ENCODE measurements around the gene IWS1. TPM values are rescaled to one million over a fixed set of nuclear protein-coding genes. Genes with fewer than 3 reads are reported as not detected.

IWS1 gene
- total and polyA plus RNA-seq, 9 of the 15 experiments (the other 6 are each of a cell fraction or from before 2014, with no cell fraction given): 20.8 to 67.2 (median 46.6) TPM

DNA sequence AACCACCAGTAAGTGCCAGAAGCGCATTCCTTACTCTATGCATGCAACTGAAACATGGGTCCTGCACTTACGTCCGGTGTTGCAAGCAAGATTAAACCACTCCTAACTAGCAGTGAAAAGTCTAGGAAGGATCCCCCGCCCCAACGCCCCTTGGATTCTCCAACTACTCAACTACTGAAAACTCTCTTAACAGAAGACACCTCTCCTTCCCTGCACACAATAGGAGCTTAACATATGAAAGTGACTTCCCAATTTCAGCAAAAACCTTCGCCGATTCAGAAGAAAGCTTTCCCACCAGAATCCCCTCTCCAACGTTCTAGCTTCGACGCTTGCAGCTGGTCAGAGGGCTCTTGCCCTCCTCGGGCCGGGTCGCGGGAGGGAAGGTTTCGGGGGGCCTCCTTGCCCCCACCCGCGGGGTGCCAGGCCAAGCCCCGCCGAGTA lies 578 bp downstream of the IWS1 start:
- POLR2A ChIA-PET: interaction anchor here (0.7 to 2.0 kb wide), 9 partner anchors 12 to 136 kb away, joined by 3 to 30 read pairs (median 4); no protein-coding TSS in a partner anchor
- peaks cover 7 to 9% of the 10 kb centered on the region in 2 experiments; a peak in 4 of 5 replicates for H3K4me1 ChIP-seq (replicated peaks in 1 of 2; ENCODE audit: control insufficient read depth in 2 of 2, insufficient read depth in 2 of 2, low read length in 2 of 2)
- FAIRE-seq: no peak
- H3K9me1 ChIP-seq (ENCODE audit: control insufficient read depth, insufficient read depth, low read length): no peaks in the 10 kb centered on the region
- intact Hi-C loops (cut with micrococcal nuclease): no loop called here
- peak; percentile 37 for ATAC-seq
- in situ Hi-C loops (cut with MboI): no loop called here
- H3K27ac ChIP-seq (ENCODE audit: extremely low read depth, low read depth, low read length): peak overlapping the region; percentile 85
- H3K36me3 ChIP-seq (ENCODE audit: control insufficient read depth, insufficient read depth, low read length): peaks cover 30% of the 10 kb centered on the region; the same call in 2 of the 3 replicates
- BruUV-seq (replicated peaks): TSS peak; percentile 58
- peak overlapping the region; percentile 94 to 98 for H3K9ac ChIP-seq (ENCODE audit: insufficient read depth in 1 of 2, low read depth in 2 of 2, low read length in 2 of 2)
- peak overlapping the region; percentile 93 for H2AFZ ChIP-seq (ENCODE audit: low read depth, low read length)
- peak in 2 of 4 experiments; percentile 23 to 43 for DNase-seq (ENCODE audit: extremely low read depth in 1 of 4, low spot score in 3 of 4)
- 0% methylated on average over 19 of the region's 19 CpGs for WGBS (ENCODE audit: insufficient coverage, low coverage, missing lambda C conversion rate)
- H3K9me3 ChIP-seq (replicated peaks; ENCODE audit: control insufficient read depth, insufficient read depth, low read depth, low read length): 0 out of 2 replicates have a peak, but pooled peaks cover 4% of the 10 kb centered on the region
- H3K27me3 ChIP-seq (ENCODE audit: control insufficient read depth in 2 of 2, insufficient read depth in 2 of 2, low read length in 2 of 2): no peaks in the 10 kb centered on the region; a peak in 2 of 5 replicates
- H3K79me2 ChIP-seq (ENCODE audit: control insufficient read depth, insufficient read depth, low read length): peaks cover 53% of the 10 kb centered on the region
- no peaks in the 10 kb centered on the region for H4K20me1 ChIP-seq (replicated peaks; ENCODE audit: control insufficient read depth, insufficient read depth, low read length)
- peak overlapping the region; percentile 97 for H3K4me2 ChIP-seq (ENCODE audit: insufficient read depth, low read length)
- peak overlapping the region; percentile 80 for H3K4me3 ChIP-seq
- CTCF ChIA-PET (ENCODE audit: low intra/inter-chr PET ratio): no interaction called here
- TF ChIP-seq DACH1 (IDR thresholded peaks at IDR 0.05; ENCODE audit: partially characterized antibody) (no peak), CTBP1 (IDR thresholded peaks at IDR 0.05; ENCODE audit: borderline replicate concordance) (no peak), MAZ (CRISPR knock-in tag; conservative IDR thresholded peaks at IDR 0.05 in 1 of 2, IDR thresholded peaks at IDR 0.05 in 1 of 2) (0 out of 4 replicates have a peak, but pooled peaks of 1 of the 2 experiments have one; percentile 33), ETV5 (CRISPR knock-in tag; IDR thresholded peaks at IDR 0.05; ENCODE audit: low read depth) (no peak; the same call in 1 of the 2 replicates), KAT7 (CRISPR knock-in tag; IDR thresholded peaks at IDR 0.05; ENCODE audit: borderline replicate concordance) (no peak; the same call in 1 of the 2 replicates), SIN3B (IDR thresholded peaks at IDR 0.05; ENCODE audit: low read depth) (no peak), FOXK1 (CRISPR knock-in tag; IDR thresholded peaks at IDR 0.05; ENCODE audit: borderline replicate concordance) (no peak), STAT5A (IDR thresholded peaks at IDR 0.05; ENCODE audit: borderline replicate concordance, low read length) (no peak), TAF1 (IDR thresholded peaks at IDR 0.05; ENCODE audit: control insufficient read depth, extremely low read depth, insufficient read depth, low read length, severe bottlenecking) (peak; percentile 23), DDX20 (tag; IDR thresholded peaks at IDR 0.05; ENCODE audit: low read depth) (no peak), ZNF586 (CRISPR knock-in tag; conservative IDR thresholded peaks at IDR 0.05) (no peak), RAD51 (IDR thresholded peaks at IDR 0.05; ENCODE audit: borderline replicate concordance, low read depth) (no peak)
- TF ChIP-seq, protein P1, sequence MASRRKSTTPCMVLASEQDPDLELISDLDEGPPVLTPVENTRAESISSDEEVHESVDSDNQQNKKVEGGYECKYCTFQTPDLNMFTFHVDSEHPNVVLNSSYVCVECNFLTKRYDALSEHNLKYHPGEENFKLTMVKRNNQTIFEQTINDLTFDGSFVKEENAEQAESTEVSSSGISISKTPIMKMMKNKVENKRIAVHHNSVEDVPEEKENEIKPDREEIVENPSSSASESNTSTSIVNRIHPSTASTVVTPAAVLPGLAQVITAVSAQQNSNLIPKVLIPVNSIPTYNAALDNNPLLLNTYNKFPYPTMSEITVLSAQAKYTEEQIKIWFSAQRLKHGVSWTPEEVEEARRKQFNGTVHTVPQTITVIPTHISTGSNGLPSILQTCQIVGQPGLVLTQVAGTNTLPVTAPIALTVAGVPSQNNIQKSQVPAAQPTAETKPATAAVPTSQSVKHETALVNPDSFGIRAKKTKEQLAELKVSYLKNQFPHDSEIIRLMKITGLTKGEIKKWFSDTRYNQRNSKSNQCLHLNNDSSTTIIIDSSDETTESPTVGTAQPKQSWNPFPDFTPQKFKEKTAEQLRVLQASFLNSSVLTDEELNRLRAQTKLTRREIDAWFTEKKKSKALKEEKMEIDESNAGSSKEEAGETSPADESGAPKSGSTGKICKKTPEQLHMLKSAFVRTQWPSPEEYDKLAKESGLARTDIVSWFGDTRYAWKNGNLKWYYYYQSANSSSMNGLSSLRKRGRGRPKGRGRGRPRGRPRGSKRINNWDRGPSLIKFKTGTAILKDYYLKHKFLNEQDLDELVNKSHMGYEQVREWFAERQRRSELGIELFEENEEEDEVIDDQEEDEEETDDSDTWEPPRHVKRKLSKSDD (conservative IDR thresholded peaks at IDR 0.05; ENCODE audit: low read length): no peak
- TF ChIP-seq, protein P2, sequence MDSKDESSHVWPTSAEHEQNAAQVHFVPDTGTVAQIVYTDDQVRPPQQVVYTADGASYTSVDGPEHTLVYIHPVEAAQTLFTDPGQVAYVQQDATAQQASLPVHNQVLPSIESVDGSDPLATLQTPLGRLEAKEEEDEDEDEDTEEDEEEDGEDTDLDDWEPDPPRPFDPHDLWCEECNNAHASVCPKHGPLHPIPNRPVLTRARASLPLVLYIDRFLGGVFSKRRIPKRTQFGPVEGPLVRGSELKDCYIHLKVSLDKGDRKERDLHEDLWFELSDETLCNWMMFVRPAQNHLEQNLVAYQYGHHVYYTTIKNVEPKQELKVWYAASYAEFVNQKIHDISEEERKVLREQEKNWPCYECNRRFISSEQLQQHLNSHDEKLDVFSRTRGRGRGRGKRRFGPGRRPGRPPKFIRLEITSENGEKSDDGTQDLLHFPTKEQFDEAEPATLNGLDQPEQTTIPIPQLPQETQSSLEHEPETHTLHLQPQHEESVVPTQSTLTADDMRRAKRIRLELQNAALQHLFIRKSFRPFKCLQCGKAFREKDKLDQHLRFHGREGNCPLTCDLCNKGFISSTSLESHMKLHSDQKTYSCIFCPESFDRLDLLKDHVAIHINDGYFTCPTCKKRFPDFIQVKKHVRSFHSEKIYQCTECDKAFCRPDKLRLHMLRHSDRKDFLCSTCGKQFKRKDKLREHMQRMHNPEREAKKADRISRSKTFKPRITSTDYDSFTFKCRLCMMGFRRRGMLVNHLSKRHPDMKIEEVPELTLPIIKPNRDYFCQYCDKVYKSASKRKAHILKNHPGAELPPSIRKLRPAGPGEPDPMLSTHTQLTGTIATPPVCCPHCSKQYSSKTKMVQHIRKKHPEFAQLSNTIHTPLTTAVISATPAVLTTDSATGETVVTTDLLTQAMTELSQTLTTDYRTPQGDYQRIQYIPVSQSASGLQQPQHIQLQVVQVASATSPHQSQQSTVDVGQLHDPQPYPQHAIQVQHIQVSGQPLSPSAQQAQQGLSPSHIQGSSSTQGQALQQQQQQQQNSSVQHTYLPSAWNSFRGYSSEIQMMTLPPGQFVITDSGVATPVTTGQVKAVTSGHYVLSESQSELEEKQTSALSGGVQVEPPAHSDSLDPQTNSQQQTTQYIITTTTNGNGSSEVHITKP (IDR thresholded peaks at IDR 0.05; ENCODE audit: partially characterized antibody): peak; percentile 39
- TF ChIP-seq, protein P3, sequence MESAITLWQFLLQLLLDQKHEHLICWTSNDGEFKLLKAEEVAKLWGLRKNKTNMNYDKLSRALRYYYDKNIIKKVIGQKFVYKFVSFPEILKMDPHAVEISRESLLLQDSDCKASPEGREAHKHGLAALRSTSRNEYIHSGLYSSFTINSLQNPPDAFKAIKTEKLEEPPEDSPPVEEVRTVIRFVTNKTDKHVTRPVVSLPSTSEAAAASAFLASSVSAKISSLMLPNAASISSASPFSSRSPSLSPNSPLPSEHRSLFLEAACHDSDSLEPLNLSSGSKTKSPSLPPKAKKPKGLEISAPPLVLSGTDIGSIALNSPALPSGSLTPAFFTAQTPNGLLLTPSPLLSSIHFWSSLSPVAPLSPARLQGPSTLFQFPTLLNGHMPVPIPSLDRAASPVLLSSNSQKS (CRISPR knock-in tag; IDR thresholded peaks at IDR 0.05): no peak
